ENCODE measurements around the gene KIF2B. TPM values are rescaled to one million over a fixed set of nuclear protein-coding genes. Genes with fewer than 3 reads are reported as not detected.

The KIF2B gene
- total and polyA plus RNA-seq, 9 of the 15 experiments (the other 6 are each of a cell fraction or from before 2014, with no cell fraction given): not detected

GRCh38 chr17:53791551-53791950 lies 31.2 kb upstream of the KIF2B start:
- no peaks in the 10 kb centered on the region for H3K9me3 ChIP-seq (replicated peaks; ENCODE audit: control insufficient read depth, insufficient read depth, low read depth, low read length)
- H3K9me1 ChIP-seq (ENCODE audit: control insufficient read depth, insufficient read depth, low read length): no peaks in the 10 kb centered on the region
- H3K27me3 ChIP-seq (ENCODE audit: control insufficient read depth in 2 of 2, insufficient read depth in 2 of 2, low read length in 2 of 2): no peaks in the 10 kb centered on the region
- no peak for DNase-seq (ENCODE audit: extremely low read depth in 1 of 4, low spot score in 3 of 4)
- CTCF ChIA-PET (ENCODE audit: low intra/inter-chr PET ratio): no interaction called here
- WGBS (ENCODE audit: insufficient coverage, low coverage, missing lambda C conversion rate): 47% methylated on average over 6 of the region's 6 CpGs
- H3K4me1 ChIP-seq (replicated peaks in 1 of 2; ENCODE audit: control insufficient read depth in 2 of 2, insufficient read depth in 2 of 2, low read length in 2 of 2): peaks cover 0 to 6% of the 10 kb centered on the region in 2 experiments; a peak in 2 of 5 replicates
- in situ Hi-C loops (cut with MboI) (no loop called here), intact Hi-C loops (cut with micrococcal nuclease) (no loop called here)
- no peak for FAIRE-seq
- no peak overlapping the region for H3K4me3 ChIP-seq
- no peak overlapping the region for H3K9ac ChIP-seq (ENCODE audit: insufficient read depth in 1 of 2, low read depth in 2 of 2, low read length in 2 of 2)
- no peak overlapping the region for H3K27ac ChIP-seq (ENCODE audit: extremely low read depth, low read depth, low read length)
- BruUV-seq (replicated peaks): no TSS peak
- POLR2A ChIA-PET: no interaction called here
- H3K79me2 ChIP-seq (ENCODE audit: control insufficient read depth, insufficient read depth, low read length): no peaks in the 10 kb centered on the region
- no peaks in the 10 kb centered on the region for H3K36me3 ChIP-seq (ENCODE audit: control insufficient read depth, insufficient read depth, low read length)
- ATAC-seq: no peak; the same call in 2 of the 3 replicates
- H4K20me1 ChIP-seq (replicated peaks; ENCODE audit: control insufficient read depth, insufficient read depth, low read length): no peaks in the 10 kb centered on the region
- no peak overlapping the region for H3K4me2 ChIP-seq (ENCODE audit: insufficient read depth, low read length)
- TF ChIP-seq KLF1 (tag; IDR thresholded peaks at IDR 0.05) (no peak), RCOR1 (IDR thresholded peaks at IDR 0.05; ENCODE audit: borderline replicate concordance in 1 of 2, low read depth in 2 of 2, low read length in 2 of 2) (no peak), ZKSCAN8 (CRISPR knock-in tag; IDR thresholded peaks at IDR 0.05) (no peak), ZNF12 (CRISPR knock-in tag; IDR thresholded peaks at IDR 0.05) (no peak), MCM2 (IDR thresholded peaks at IDR 0.05; ENCODE audit: low read depth) (no peak), CREB3L1 (IDR thresholded peaks at IDR 0.05; ENCODE audit: borderline replicate concordance, low read depth) (no peak), MCM7 (IDR thresholded peaks at IDR 0.05) (no peak), NCOA6 (IDR thresholded peaks at IDR 0.05) (no peak)
- no peak overlapping the region for H2AFZ ChIP-seq (ENCODE audit: low read depth, low read length)

All from K562 (cell line).